ENCODE data around the gene GRID2. TPM values are rescaled to one million over a fixed set of nuclear protein-coding genes. Genes with fewer than 3 reads are reported as not detected.

Gene GRID2
- total RNA-seq, 2 donors from 2014 or later, result 0.16 TPM; not detected in 1

- H3K27ac ChIP-seq, result no peak overlapping the region
- H3K36me3 ChIP-seq, result no peaks in the 10 kb centered on the region
- no peak for DNase-seq (ENCODE audit: low spot score)
- no peaks in the 10 kb centered on the region for H3K9me3 ChIP-seq
- H3K4me3 ChIP-seq, result no peak overlapping the region
- H3K4me1 ChIP-seq, result no peaks in the 10 kb centered on the region
- TF ChIP-seq, protein P1, sequence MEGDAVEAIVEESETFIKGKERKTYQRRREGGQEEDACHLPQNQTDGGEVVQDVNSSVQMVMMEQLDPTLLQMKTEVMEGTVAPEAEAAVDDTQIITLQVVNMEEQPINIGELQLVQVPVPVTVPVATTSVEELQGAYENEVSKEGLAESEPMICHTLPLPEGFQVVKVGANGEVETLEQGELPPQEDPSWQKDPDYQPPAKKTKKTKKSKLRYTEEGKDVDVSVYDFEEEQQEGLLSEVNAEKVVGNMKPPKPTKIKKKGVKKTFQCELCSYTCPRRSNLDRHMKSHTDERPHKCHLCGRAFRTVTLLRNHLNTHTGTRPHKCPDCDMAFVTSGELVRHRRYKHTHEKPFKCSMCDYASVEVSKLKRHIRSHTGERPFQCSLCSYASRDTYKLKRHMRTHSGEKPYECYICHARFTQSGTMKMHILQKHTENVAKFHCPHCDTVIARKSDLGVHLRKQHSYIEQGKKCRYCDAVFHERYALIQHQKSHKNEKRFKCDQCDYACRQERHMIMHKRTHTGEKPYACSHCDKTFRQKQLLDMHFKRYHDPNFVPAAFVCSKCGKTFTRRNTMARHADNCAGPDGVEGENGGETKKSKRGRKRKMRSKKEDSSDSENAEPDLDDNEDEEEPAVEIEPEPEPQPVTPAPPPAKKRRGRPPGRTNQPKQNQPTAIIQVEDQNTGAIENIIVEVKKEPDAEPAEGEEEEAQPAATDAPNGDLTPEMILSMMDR (IDR thresholded peaks at IDR 0.05), result no peak
- no peaks in the 10 kb centered on the region for H3K27me3 ChIP-seq
These were observed 521.5 kb downstream of the GRID2 start for GRCh38 chr4:92825256-92825655.

DNA sequence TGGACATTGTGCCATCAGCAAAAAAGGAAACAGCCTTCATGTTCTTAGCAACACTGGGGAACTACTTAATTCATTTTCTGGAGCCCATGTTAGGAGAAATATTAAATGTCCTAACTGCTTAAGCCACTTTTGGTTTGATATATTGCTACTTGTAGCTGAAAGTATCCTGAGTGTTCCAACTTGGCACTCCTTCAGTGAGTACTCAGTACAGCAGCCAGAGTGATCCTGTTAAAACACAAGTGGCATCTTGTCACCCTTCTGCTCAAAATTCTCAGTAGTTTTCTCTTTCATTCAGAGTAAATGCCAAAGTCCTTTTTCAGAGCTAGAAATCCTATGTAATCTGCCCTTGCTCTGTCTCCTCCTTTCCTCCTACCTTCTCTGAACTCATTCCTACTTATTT lies 522.0 kb downstream of the GRID2 start:
- Histone ChIP-seq H3K4me3 (no peak overlapping the region), H3K27me3 (no peaks in the 10 kb centered on the region), H3K9me3 (no peaks in the 10 kb centered on the region), H3K36me3 (no peaks in the 10 kb centered on the region), H3K27ac (no peak overlapping the region), H3K4me1 (no peaks in the 10 kb centered on the region)
- no peak for DNase-seq (ENCODE audit: low spot score)
- TF ChIP-seq, protein P1 (IDR thresholded peaks at IDR 0.05), result no peak

DNA sequence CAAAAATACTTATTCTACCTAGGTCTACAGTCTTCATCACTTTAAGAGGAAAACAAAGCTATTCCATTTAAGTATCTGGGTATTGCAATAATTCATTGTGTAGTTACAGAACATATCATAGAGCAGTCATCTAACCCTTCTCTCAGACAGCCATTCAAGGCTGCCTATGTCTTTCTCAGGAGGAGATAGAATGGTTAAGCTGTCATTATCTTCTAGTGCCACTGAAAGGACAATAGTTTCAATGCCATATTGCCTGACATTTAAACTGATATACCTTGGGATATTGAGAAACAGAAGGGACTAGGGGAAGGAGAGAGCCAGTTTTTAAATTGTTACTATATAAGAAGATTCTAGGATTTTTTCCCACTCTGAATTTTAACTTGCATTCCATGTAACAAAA lies 527.0 kb downstream of the GRID2 start:
- Histone ChIP-seq H3K4me3 (no peak overlapping the region), H3K36me3 (no peaks in the 10 kb centered on the region), H3K4me1 (no peaks in the 10 kb centered on the region), H3K27ac (no peak overlapping the region), H3K27me3 (no peaks in the 10 kb centered on the region), H3K9me3 (no peaks in the 10 kb centered on the region)
- TF ChIP-seq, protein P1 (IDR thresholded peaks at IDR 0.05), result no peak
- no peak for DNase-seq (ENCODE audit: low spot score)

- no peaks in the 10 kb centered on the region for H3K27me3 ChIP-seq
- DNase-seq (ENCODE audit: low spot score), result no peak
- H3K4me3 ChIP-seq, result no peak overlapping the region
- no peaks in the 10 kb centered on the region for H3K36me3 ChIP-seq
- H3K27ac ChIP-seq, result no peak overlapping the region
- no peaks in the 10 kb centered on the region for H3K9me3 ChIP-seq
- H3K4me1 ChIP-seq, result no peaks in the 10 kb centered on the region
- TF ChIP-seq, protein P1 (IDR thresholded peaks at IDR 0.05), result no peak
These were observed 537.1 kb downstream of the GRID2 start for GRCh38 chr4:92840880-92841279.

- Histone ChIP-seq H3K9me3 (no peaks in the 10 kb centered on the region), H3K27me3 (no peaks in the 10 kb centered on the region), H3K4me1 (no peaks in the 10 kb centered on the region), H3K36me3 (no peaks in the 10 kb centered on the region), H3K4me3 (no peak overlapping the region), H3K27ac (no peak overlapping the region)
- TF ChIP-seq, protein P1 (IDR thresholded peaks at IDR 0.05), result no peak
- no peak for DNase-seq (ENCODE audit: low spot score)
These were observed 540.0 kb downstream of the GRID2 start for GRCh38 chr4:92843784-92844183.

- TF ChIP-seq, protein P1 (IDR thresholded peaks at IDR 0.05), result no peak
These were observed 543.3 kb downstream of the GRID2 start for GRCh38 chr4:92847026-92847425.

More at GRCh38 chr4:92847026-92847425, 543.3 kb downstream of the GRID2 start:
- H3K36me3 ChIP-seq, result no peaks in the 10 kb centered on the region
- H3K4me1 ChIP-seq, result no peaks in the 10 kb centered on the region
- DNase-seq (ENCODE audit: low spot score), result no peak
- H3K27me3 ChIP-seq, result no peaks in the 10 kb centered on the region
- H3K4me3 ChIP-seq, result no peak overlapping the region
- no peak overlapping the region for H3K27ac ChIP-seq
- no peaks in the 10 kb centered on the region for H3K9me3 ChIP-seq
